Naive thymus-derived CD4-positive, alpha-beta T cell (primary cell): ENCODE data around the gene MED4. TPM values are rescaled to one million over a fixed set of nuclear protein-coding genes. Genes with fewer than 3 reads are reported as not detected.

ENCODE experiments used
- ATAC-seq: fragments of 150-1000 bp; cut with Tn5 transposase; 2 replicates; pipeline ENCODE4 v1.10.0; 2021; ENCODE audit warnings: mild to moderate bottlenecking, moderate library complexity
- CTCF ChIA-PET: fragments of 350-600 bp; sonication (Branson Sonifier 250); formaldehyde crosslinking; loops from one replicate; lab custom pipeline; 2021; ENCODE audit warnings: antibody characterized with exemption; lab: Charles Lee
- POLR2A ChIA-PET: fragments of 350-600 bp; sonication (Branson Sonifier 250); formaldehyde crosslinking; loops from one replicate; lab custom pipeline; 2021; ENCODE audit warnings: antibody characterized with exemption, inconsistent platforms; lab: Charles Lee
- DNase-seq, 9 donors: peaks; one replicate each; pipeline versions ENCODE4 v3.0.0 to v3.0.0-alpha.2; 2020 to 2022; ENCODE audit warnings: mixed read lengths in 1 of 9
- H3K27ac ChIP-seq: one replicate; pipeline ENCODE4 v1.7.0; 2013; ENCODE audit warnings: mild to moderate bottlenecking, low read depth, low read length, moderate library complexity
- H3K27me3 ChIP-seq, 2 donors: one replicate each; pipeline ENCODE4 v1.7.0; 2013; ENCODE audit warnings: low read length in 2 of 2, mild to moderate bottlenecking in 2 of 2, moderate library complexity in 2 of 2; ENCODE audit not compliant: control insufficient read depth in 2 of 2, insufficient read depth in 2 of 2
- H3K36me3 ChIP-seq, 3 experiments: 1 replicate in 2 of 3; 2 replicates in 1 of 3; pipeline ENCODE4 v1.7.0; 2013; ENCODE audit warnings: low read length in 3 of 3, mild to moderate bottlenecking in 3 of 3, moderate library complexity in 1 of 3; ENCODE audit not compliant: insufficient read depth in 3 of 3, control insufficient read depth in 2 of 3
- H3K4me1 ChIP-seq, 2 donors: one replicate each; pipeline ENCODE4 v1.7.0; 2013; ENCODE audit warnings: low read length in 2 of 2, mild to moderate bottlenecking in 2 of 2, moderate library complexity in 1 of 2; ENCODE audit not compliant: control insufficient read depth in 2 of 2, insufficient read depth in 2 of 2
- H3K4me3 ChIP-seq: 2 replicates; pipeline ENCODE4 v1.7.0; 2013; ENCODE audit warnings: mild to moderate bottlenecking, low read length
- H3K9me3 ChIP-seq, 3 experiments: 1 replicate in 2 of 3; 2 replicates in 1 of 3; pipeline ENCODE4 v1.7.0; 2013; ENCODE audit warnings: low read length in 3 of 3; ENCODE audit not compliant: control insufficient read depth in 2 of 3
- H3K27ac Mint-ChIP-seq, 9 donors: one replicate each; pipeline ENCODE4 v1.8.0; 2020 to 2022; ENCODE audit warnings: mixed read lengths in 9 of 9, mild to moderate bottlenecking in 8 of 9, moderate library complexity in 5 of 9, inconsistent platforms in 2 of 9
- H3K27me3 Mint-ChIP-seq, 5 donors: one replicate each; pipeline ENCODE4 v1.8.0; 2021 to 2022; ENCODE audit warnings: mixed read lengths in 5 of 5, mild to moderate bottlenecking in 1 of 5
- H3K36me3 Mint-ChIP-seq, 5 donors: one replicate each; pipeline ENCODE4 v1.8.0; 2020 to 2022; ENCODE audit warnings: mixed read lengths in 5 of 5, mild to moderate bottlenecking in 3 of 5, inconsistent platforms in 1 of 5
- H3K4me1 Mint-ChIP-seq, 7 donors: one replicate each; pipeline ENCODE4 v1.8.0; 2020 to 2022; ENCODE audit warnings: mixed read lengths in 7 of 7, mild to moderate bottlenecking in 3 of 7, inconsistent platforms in 1 of 7
- H3K4me3 Mint-ChIP-seq, 10 donors: one replicate each; pipeline ENCODE4 v1.8.0; 2020 to 2022; ENCODE audit warnings: mild to moderate bottlenecking in 10 of 10, mixed read lengths in 10 of 10, moderate library complexity in 6 of 10, inconsistent platforms in 2 of 10
- H3K9me3 Mint-ChIP-seq, 11 donors: one replicate each; pipeline ENCODE4 v1.8.0; 2020 to 2022; ENCODE audit warnings: mixed read lengths in 11 of 11, mild to moderate bottlenecking in 4 of 11, inconsistent platforms in 1 of 11, moderate library complexity in 1 of 11
- intact Hi-C, 2 donors: fragments of 100-400 bp; cut with micrococcal nuclease; formaldehyde crosslinking; loops; one replicate each; pipeline ENCODE4 v1.15.1; 2023
- polyA plus RNA-seq, 2 donors: library from polyadenylated mRNA; unstranded; fragments of 300-500 nt; fragmentation: Illumina TruSeq; gene quantifications; one replicate each; pipeline ENCODE4 v1.2.3, GENCODE V29; 2021
- total RNA-seq, 6 experiments: library from RNA in 5 of 6; stranded (reverse) in 5 of 6; gene quantifications; 1 replicate in 5 of 6; 2 replicates in 1 of 6; pipeline ENCODE4 v1.2.3 and lab custom pipeline; 2021 to 2026

MED4 gene
- total and polyA plus RNA-seq, 7 experiments from 2014 or later = 43.4 to 90.0 (median 52.2) TPM

DNA sequence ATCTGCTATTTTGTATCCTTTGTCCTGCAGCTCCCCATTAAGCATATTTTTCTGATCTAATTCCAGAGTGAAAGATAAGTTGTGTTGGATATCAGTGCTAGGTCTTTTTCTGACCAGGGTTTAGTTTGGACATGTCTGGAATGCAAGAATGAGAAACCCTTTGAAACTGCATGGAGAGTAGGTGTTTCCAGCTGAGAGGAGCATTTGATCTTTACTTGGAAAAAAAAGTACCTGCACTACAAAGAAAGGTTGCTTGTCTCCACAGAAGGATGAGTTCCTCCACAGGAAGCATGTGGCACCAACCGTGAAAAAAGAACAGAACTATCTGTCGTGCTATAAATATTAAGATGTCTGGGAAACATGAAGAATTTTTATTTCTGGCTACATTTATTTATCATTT lies 36.6 kb upstream of the MED4 start:
- no peak for ATAC-seq
- no peaks in the 10 kb centered on the region for H3K27me3 ChIP-seq
- Mint-ChIP-seq H3K4me1 (peaks cover 14 to 42% (median 35%) of the 10 kb centered on the region in 7 donors), H3K27me3 (peaks cover 0 to 28% (median 0%) of the 10 kb centered on the region in 5 donors), H3K27ac (no peak overlapping the region), H3K36me3 (peaks cover 0 to under 1% (median 0%) of the 10 kb centered on the region in 5 donors), H3K4me3 (no peak overlapping the region), H3K9me3 (peaks cover 0 to under 1% (median 0%) of the 10 kb centered on the region in 11 donors)
- peaks cover 5 to 15% of the 10 kb centered on the region in 2 donors for H3K4me1 ChIP-seq
- ChIA-PET CTCF (interaction anchor here (0.6 to 2.9 kb wide), 8 partner anchors 9 to 109 kb away, joined by 3 to 13 read pairs (median 3); partner anchors contain the start of gene ITM2B), POLR2A (interaction anchor here (0.6 to 3.8 kb wide), 17 partner anchors 8 to 138 kb away, joined by 3 to 24 read pairs (median 5); partner anchors contain the start of gene ITM2B)
- H3K27ac ChIP-seq = no peak overlapping the region
- intact Hi-C loops = loop anchor here in 1 of 2 donors (1.0 kb wide), 1 partner anchor 8 kb away; no protein-coding TSS in a partner anchor
- no peaks in the 10 kb centered on the region for H3K36me3 ChIP-seq
- no peak for DNase-seq
- no peak overlapping the region for H3K4me3 ChIP-seq
- no peaks in the 10 kb centered on the region for H3K9me3 ChIP-seq

GRCh38 chr13:48126944-48127830 lies 32.3 kb upstream of the MED4 start:
- intact Hi-C loops = loop anchor here (1.0 to 5.0 kb wide), 13 partner anchors 24 to 642 kb away; partner anchors contain the start of genes ITM2B (in 2 of the 2), RB1 (in 2 of the 2) and MED4 (in 1 of the 2)
- peak; percentile 96 for ATAC-seq
- Histone ChIP-seq H3K27ac (peak overlapping the region; percentile 54), H3K4me1 (peaks cover 5 to 15% of the 10 kb centered on the region in 2 donors), H3K36me3 (no peaks in the 10 kb centered on the region), H3K4me3 (no peak overlapping the region), H3K27me3 (no peaks in the 10 kb centered on the region), H3K9me3 (no peaks in the 10 kb centered on the region)
- POLR2A ChIA-PET = interaction anchor here (0.6 to 2.7 kb wide), 27 partner anchors 14 to 206 kb away, joined by 3 to 50 read pairs (median 4); partner anchors contain the start of genes ITM2B and RB1
- peak overlapping the region in 9 of 10 donors; percentile 25 to 69 (median 52) for H3K4me3 Mint-ChIP-seq
- peak in 8 of 9 donors; percentile 20 to 84 (median 80) for DNase-seq
- H3K27ac Mint-ChIP-seq = peak overlapping the region in 8 of 9 donors; percentile 83 to 95 (median 89)
- H3K36me3 Mint-ChIP-seq = no peaks in the 10 kb centered on the region
- H3K9me3 Mint-ChIP-seq = no peaks in the 10 kb centered on the region
- CTCF ChIA-PET = interaction anchor here (0.6 to 2.5 kb wide), 29 partner anchors 9 to 455 kb away, joined by 3 to 22 read pairs (median 4); partner anchors contain the start of genes ITM2B, MED4 and RB1
- H3K4me1 Mint-ChIP-seq = peaks cover 14 to 42% (median 35%) of the 10 kb centered on the region in 7 donors
- peaks cover 0 to 3% (median 0%) of the 10 kb centered on the region in 5 donors for H3K27me3 Mint-ChIP-seq

DNA sequence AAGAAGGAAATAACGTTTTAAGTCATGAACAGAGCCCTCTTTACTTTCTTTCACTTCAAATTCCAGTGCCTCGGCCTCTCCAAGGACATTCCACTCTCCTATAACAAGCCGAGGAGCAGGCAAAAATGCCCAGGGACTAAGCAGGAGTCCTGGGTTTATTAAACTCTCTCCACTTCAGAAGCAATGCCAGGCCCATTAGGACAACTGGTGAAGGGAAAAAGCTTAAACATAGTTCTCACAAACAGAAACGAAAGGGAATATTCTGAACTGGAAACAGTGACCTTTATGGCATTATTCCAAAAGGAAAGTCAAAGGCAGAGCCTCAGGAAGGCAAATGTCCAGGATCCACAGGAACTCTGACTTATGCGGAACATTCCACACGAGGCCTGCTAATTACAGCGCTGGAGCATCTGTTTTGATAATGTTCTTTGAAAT lies 30.9 kb upstream of the MED4 start:
- POLR2A ChIA-PET = interaction anchor here (1.2 to 2.7 kb wide), 4 partner anchors 61 to 110 kb away, joined by 4 to 50 read pairs (median 26); partner anchors contain the start of gene ITM2B
- intact Hi-C loops = loop anchor here (2.0 to 5.0 kb wide), 3 partner anchors 31 to 277 kb away; partner anchors contain the start of gene MED4 (in 1 of the 2)
- peaks cover 0 to 8% (median 0%) of the 10 kb centered on the region in 5 donors for H3K27me3 Mint-ChIP-seq

GRCh38 chr13:48123812-48124211 lies 28.9 kb upstream of the MED4 start:
- peaks cover 8 to 21% (median 16%) of the 10 kb centered on the region in 7 donors for H3K4me1 Mint-ChIP-seq
- H3K36me3 Mint-ChIP-seq = no peaks in the 10 kb centered on the region
- Histone ChIP-seq H3K36me3 (no peaks in the 10 kb centered on the region), H3K9me3 (no peaks in the 10 kb centered on the region), H3K27me3 (no peaks in the 10 kb centered on the region), H3K4me3 (no peak overlapping the region), H3K27ac (no peak overlapping the region), H3K4me1 (peaks cover 5 to 7% of the 10 kb centered on the region in 2 donors)
- H3K27me3 Mint-ChIP-seq = peaks cover 0 to 15% (median 0%) of the 10 kb centered on the region in 5 donors
- no peak overlapping the region for H3K27ac Mint-ChIP-seq
- ChIA-PET CTCF (interaction anchor here (0.6 kb wide), 1 partner anchor 32 kb away, joined by 3 read pairs; no protein-coding TSS in a partner anchor), POLR2A (interaction anchor here (0.6 kb wide), 1 partner anchor 141 kb away, joined by 3 read pairs; no protein-coding TSS in a partner anchor)
- DNase-seq = no peak
- no peaks in the 10 kb centered on the region for H3K9me3 Mint-ChIP-seq
- H3K4me3 Mint-ChIP-seq = no peak overlapping the region
- no peak for ATAC-seq
- intact Hi-C loops = no loop called here

More for the DNA sequence above, 30.9 kb upstream of the MED4 start:
- Histone ChIP-seq H3K27me3 (no peaks in the 10 kb centered on the region), H3K4me1 (peaks cover 5 to 15% of the 10 kb centered on the region in 2 donors), H3K36me3 (no peaks in the 10 kb centered on the region), H3K4me3 (no peak overlapping the region), H3K27ac (no peak overlapping the region), H3K9me3 (no peaks in the 10 kb centered on the region)
- H3K4me1 Mint-ChIP-seq = peaks cover 10 to 34% (median 26%) of the 10 kb centered on the region in 7 donors
- DNase-seq (no peak), ATAC-seq (no peak)
- no peak overlapping the region for H3K4me3 Mint-ChIP-seq
- no peaks in the 10 kb centered on the region for H3K9me3 Mint-ChIP-seq
- peak overlapping the region in 3 of 9 donors; percentile 23 to 89 (median 70) for H3K27ac Mint-ChIP-seq
- CTCF ChIA-PET = interaction anchor here (0.9 to 2.5 kb wide), 5 partner anchors 11 to 178 kb away, joined by 3 to 12 read pairs (median 3); partner anchors contain the start of genes MED4 and RB1
- H3K36me3 Mint-ChIP-seq = no peaks in the 10 kb centered on the region

GRCh38 chr13:48121733-48122132 lies 26.8 kb upstream of the MED4 start:
- peaks cover 0 to 5% (median 0%) of the 10 kb centered on the region in 5 donors for H3K36me3 Mint-ChIP-seq

GRCh38 chr13:48120241-48120640 lies 25.3 kb upstream of the MED4 start:
- H3K9me3 Mint-ChIP-seq = no peaks in the 10 kb centered on the region
- CTCF ChIA-PET = interaction anchor here (0.6 to 0.8 kb wide), 2 partner anchors 215 to 460 kb away, joined by 3 read pairs; no protein-coding TSS in a partner anchor
- intact Hi-C loops = no loop called here
- H3K4me3 Mint-ChIP-seq = no peak overlapping the region
- Histone ChIP-seq H3K4me3 (no peak overlapping the region), H3K27ac (no peak overlapping the region), H3K27me3 (no peaks in the 10 kb centered on the region), H3K36me3 (no peaks in the 10 kb centered on the region), H3K9me3 (no peaks in the 10 kb centered on the region), H3K4me1 (no peaks in the 10 kb centered on the region)
- peaks cover 0 to 6% (median 0%) of the 10 kb centered on the region in 7 donors for H3K4me1 Mint-ChIP-seq
- DNase-seq (no peak), ATAC-seq (no peak)
- H3K27ac Mint-ChIP-seq = no peak overlapping the region
- POLR2A ChIA-PET = interaction anchor here (0.6 kb wide), 1 partner anchor 1348 kb away, joined by 3 read pairs; no protein-coding TSS in a partner anchor
- H3K27me3 Mint-ChIP-seq = peaks cover 0 to 16% (median 4%) of the 10 kb centered on the region in 5 donors
- peaks cover 0 to 5% (median 0%) of the 10 kb centered on the region in 5 donors for H3K36me3 Mint-ChIP-seq

More at GRCh38 chr13:48121733-48122132, 26.8 kb upstream of the MED4 start:
- Mint-ChIP-seq H3K9me3 (no peaks in the 10 kb centered on the region), H3K27ac (no peak overlapping the region), H3K4me1 (peaks cover 0 to 7% (median 2%) of the 10 kb centered on the region in 7 donors), H3K27me3 (peaks cover 0 to 16% (median 0%) of the 10 kb centered on the region in 5 donors), H3K4me3 (no peak overlapping the region)
- Histone ChIP-seq H3K27me3 (no peaks in the 10 kb centered on the region), H3K9me3 (no peaks in the 10 kb centered on the region), H3K4me1 (no peaks in the 10 kb centered on the region), H3K27ac (no peak overlapping the region), H3K4me3 (no peak overlapping the region), H3K36me3 (no peaks in the 10 kb centered on the region)
- DNase-seq = no peak
- intact Hi-C loops = no loop called here
- ATAC-seq = no peak
- ChIA-PET CTCF (no interaction called here), POLR2A (no interaction called here)
